ELR (cell line): Measurements from ENCODE around the gene ZNF296.
"Not testable (repeated sequence)": the region's sequence is repeated elsewhere in the genome, so short reads cannot be mapped to it uniquely, and the experiment has no call there.

Experiments
- DNase-seq: peaks from one replicate; pipeline ENCODE4 v3.0.0-alpha.2; 2015; ENCODE audit warnings: low read depth

The ZNF296 gene

DNA sequence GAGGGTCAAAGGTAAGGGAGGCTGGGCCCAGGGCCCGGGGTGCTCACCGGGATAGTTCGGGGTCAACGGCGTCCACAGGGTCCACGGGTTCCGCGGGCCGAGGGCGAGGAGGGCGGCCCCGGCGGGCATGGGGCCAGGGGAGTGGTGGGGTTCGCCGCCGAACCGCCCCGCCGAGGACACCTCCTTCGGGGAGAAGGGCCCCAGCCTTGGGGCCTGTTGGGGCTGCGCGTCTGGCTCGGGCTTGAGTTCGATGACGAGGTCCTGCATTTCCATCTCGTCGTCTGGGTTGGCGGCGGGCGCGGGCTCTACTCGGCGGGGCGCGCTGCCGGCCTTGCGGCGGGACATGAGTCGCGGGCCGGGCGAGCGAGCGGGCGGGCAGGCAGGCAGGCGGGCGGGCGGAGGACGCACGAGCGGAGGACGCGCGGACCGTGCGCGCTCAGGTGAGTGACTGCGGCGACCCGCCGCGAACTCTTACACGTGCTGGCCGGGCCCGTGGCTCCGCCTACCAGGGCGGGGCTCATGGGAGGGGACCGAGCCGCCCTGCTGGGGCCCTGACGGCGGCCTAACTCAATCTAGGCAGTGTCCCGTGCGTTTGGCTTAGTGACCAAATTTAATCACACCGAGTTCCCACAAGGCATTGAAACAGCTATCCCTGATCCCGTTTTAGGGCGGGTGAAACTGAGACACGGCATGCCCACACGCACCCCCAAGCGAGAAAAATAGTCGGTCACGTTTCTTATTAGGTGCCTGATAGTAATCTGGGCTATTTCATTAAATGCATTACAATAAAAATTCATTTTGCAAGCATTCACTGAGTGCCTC, at the start of gene ZNF296:
Gene ZNF296, minus strand, starts transcription at position 450 of the 822 bp plus-strand sequence. Its CDS starts 105 bp downstream, at position 345.
- peak; percentile 65 for DNase-seq

GRCh38 chr19:45125360-45125759, 49.1 kb upstream of the ZNF296 start:
- DNase-seq, result no peak

DNA sequence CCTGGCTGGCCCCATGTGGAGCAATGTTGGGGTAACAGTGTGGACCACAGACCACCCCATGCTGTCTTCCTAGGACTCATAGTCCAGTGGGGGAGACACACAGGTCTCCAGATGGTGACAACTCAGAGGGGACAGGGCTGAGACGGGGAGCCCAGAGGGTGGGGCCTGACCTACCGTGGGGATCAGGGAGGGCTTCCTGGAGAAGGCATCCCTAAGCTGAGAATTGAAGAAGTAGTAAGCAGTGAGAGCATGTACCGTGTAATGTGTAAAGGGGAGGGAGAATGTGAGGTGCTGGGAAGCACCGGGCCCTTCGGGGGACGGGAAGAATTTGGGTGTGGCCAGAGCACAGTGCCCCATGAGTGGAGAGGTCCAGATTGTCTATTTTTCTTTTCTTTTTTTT, 47.7 kb upstream of the ZNF296 start:
- DNase-seq, result no peak

- DNase-seq, result no peak
Measured at GRCh38 chr19:45123440-45123850, 47.2 kb upstream of the ZNF296 start.

DNA sequence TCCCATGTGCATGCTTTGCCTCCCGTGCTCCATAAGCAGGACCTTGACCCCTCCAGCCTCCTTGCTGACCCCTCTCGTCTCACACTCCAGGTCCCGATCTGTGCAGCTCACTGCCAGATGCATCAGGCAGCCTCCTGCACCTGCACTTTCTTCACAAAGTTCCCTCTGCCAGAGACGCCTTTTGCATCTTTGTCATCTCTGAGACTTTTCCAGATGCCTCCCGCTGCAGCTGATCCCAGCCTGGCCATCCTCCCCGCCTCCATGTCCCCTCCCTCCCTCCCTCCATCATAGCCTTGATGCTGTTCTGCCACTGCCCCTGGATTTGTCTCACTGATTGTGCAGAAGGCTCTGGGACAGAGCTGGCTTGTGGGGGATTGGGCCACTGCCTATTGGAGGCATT, 46.6 kb upstream of the ZNF296 start:
- no peak for DNase-seq

DNA sequence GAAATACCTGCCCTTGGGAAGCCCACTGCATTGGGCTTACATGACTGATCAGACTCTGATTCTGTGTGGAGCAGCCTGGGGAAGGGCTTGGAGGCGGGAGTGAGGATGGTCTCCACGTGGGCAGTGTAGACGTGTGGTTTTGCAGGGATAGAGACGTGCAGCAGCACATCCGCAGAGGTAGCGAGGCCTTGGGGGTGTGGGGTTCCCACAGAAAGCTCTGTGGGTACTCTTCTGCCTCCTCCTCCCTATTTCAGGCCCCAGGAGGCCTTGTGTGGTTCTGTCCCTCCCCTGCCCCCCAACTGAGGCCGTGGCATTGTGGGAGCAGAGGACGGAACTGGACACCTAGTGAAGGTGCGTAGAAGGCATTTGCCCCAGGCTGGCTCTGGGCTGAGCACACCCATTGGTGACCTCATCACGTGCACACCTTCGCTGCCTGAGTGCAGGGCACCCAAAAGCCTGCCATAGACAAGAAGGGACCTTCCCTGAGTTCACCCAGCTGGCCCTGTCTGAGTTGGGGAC, 45.6 kb upstream of the ZNF296 start:
- no peak for DNase-seq

- DNase-seq, result no peak
Measured at GRCh38 chr19:45119582-45119981, 43.3 kb upstream of the ZNF296 start.

- not testable (repeated sequence) for DNase-seq
Measured at GRCh38 chr19:45118591-45119355, 42.5 kb upstream of the ZNF296 start.

DNA sequence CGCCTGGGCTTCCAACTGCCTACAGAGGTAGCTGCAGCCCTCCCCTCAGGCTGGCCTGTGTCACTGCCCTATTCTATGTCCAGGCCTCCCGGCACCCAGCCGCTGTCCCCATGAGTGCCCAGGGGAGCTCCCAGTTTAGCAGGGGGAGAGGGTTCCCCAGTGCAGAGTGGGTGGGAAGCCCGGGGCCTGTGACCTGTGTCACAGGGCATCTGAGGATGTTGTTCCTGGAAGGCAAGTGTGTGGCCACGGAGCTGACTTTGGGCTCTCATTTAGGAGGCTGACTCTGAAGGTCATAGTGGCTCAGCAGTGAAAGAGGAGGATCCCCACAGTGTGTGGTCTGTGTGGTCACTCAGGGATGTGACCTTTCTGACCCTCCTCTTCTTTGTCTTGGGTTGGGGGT, 41.8 kb upstream of the ZNF296 start:
- DNase-seq, result no peak

DNA sequence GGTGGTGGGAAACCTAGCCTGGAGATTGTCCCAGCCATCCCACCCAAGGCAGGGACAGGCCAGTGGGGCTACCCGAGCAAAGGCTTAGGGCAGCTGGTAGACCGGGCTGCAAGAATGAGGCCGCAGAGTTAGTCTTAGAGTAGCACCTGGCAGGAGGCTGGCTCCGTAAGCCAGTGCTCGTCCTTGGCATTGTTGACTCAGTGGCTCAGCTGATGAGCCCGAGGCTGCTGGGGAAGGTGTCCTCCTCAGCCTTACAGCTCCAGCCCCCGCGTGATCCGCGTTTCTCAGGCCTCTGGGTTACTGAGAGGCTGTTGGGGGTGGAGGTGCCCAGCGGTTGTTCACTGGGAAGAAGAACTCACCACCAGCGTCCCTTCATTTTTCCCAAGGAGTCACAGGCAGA, 41.4 kb upstream of the ZNF296 start:
- DNase-seq, result no peak

DNA sequence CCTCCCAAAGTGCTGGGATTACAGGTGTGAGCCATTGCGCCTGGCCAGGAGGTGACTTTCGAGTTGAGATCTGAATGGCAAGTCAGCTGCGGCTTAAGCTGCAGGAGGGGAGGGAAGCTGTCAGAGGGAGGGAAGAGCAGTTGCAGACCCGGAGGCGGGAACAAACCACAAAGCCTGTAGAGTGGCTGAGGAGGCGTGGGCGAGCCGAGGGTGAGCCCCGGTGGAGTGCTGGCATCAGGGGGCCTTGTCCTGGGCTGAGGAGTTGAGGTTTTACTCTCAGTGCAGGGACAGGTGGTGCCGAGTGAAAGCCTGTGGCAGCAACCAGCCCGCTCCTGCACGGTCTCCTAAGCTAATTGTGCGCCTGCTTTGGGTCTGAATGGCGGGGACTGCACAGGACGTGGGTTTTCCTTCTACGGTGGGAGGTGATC, 40.9 kb upstream of the ZNF296 start:
- DNase-seq, result no peak

- DNase-seq, result no peak
Measured at GRCh38 chr19:45115809-45116615, 39.7 kb upstream of the ZNF296 start.

GRCh38 chr19:45114116-45114515, 37.8 kb upstream of the ZNF296 start:
- no peak for DNase-seq

DNA sequence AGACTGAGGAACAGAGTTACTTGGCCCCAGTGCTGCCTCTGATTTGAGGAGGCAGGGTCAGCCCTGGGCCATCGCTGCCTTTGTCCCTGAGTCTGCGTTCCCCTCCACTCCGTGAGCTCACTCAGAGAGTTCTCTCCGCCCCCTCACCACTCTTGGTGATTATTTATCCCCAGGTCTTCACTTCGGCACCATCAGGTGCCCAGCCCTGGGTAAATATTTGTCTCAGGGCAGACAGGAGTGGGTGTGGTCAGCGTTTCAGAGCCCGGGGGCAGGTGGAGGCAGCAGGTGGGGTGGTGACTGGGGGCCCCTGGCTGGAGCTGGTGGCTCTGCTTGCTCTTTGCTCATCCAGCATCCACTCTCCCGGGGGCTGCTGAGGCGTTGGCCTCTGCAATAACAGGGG, 37.4 kb upstream of the ZNF296 start:
- DNase-seq, result no peak

GRCh38 chr19:45112111-45112827, 36.0 kb upstream of the ZNF296 start:
- DNase-seq, result no peak

DNA sequence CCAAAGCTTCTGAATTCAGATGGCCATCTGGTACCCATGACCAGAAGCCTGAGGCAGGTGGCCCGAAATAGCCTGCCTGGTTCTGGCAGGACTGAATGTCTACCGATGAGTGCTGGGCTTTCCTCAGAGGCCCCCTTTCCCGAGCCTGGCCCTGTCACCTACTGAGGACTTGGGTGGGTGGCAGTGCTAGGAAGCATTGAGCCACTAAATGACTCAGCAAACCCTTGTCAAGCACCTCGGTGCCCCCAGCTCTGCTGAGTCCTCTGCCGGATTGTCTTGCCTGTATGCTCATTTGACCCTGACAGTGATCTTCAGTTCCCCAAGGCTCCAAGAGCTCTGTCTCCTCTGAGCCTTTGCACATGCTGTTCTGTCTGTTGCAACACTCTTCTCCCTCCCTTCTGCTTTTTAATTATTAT, 34.6 kb upstream of the ZNF296 start:
- no peak for DNase-seq

DNA sequence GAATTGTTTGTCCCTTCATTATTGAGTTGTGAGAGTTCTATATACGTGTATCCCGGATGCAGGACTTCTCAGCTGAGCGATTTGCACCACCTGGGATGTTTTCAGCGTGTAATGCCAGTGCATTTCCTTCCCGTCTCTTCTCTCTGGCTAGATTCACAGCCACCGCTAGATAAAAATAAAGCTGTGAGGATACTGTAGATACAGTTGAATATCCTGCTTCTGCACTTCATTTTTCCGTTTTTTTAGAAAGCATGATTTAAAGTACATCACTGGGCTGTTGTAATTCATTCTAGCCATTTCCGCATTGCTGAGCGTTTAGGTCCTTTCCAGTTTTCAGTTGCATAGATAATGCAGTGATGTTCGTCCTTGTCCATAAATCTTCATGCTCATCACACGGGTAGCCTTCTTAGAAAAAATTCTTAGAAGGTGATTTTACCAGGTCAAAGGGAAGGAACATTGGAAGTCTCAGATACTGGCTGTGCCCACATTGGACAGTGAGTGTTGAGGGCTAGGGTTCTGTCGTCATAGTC, 31.4 kb upstream of the ZNF296 start:
- DNase-seq, result no peak

DNA sequence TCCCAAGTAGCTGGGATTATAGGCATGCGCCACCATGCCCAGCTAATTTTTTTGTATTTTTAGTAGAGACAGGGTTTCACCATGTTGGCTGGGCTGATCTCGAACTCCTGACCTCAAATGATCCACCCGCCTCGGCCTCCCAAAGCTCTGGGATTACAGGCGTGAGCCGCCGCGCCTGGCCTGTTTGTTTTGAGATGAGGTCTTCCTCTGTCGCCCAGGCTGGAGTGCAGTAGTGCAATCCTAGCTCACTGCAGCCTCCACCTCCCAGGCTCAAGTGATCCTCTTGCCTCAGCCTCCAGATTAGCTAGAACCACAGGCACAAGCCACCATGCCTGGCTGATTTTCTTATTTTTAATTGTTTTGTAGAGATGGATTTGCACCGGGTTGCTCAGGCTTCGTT, 30.1 kb upstream of the ZNF296 start:
- DNase-seq, result not testable (repeated sequence)

DNA sequence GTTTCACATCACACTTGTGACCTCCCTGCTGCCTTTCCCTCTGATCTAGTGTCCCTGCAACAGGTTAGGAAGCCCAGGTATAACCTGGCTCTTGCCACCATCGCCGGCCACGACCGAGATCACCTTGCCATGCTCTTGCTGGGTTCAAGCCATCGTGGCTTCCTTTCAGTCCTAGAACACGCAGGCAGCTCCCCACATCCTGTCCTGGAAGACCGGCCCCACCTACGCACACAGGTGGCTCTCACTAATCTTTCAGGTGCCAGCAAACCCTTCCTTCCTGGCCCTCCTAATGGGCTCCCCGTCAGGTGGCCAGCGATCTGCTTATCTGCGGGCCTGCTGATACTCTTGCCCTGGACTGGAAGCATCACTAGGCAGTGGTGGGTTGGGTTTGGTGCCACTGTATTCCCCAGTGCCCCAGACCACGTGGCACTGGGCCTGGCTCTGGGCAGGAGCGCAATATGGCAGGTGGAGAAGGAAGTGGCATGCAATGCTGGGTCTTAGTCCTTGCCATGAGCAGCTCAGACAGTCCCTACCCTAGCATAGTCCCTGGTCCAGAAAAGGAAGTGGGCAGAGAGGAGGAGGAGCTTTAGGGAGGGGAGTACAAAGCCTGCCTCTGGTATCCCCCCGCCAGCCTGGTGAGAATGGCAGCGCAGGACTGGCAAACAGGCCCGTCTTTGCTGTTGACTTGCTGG, 28.5 kb upstream of the ZNF296 start:
- no peak for DNase-seq

DNA sequence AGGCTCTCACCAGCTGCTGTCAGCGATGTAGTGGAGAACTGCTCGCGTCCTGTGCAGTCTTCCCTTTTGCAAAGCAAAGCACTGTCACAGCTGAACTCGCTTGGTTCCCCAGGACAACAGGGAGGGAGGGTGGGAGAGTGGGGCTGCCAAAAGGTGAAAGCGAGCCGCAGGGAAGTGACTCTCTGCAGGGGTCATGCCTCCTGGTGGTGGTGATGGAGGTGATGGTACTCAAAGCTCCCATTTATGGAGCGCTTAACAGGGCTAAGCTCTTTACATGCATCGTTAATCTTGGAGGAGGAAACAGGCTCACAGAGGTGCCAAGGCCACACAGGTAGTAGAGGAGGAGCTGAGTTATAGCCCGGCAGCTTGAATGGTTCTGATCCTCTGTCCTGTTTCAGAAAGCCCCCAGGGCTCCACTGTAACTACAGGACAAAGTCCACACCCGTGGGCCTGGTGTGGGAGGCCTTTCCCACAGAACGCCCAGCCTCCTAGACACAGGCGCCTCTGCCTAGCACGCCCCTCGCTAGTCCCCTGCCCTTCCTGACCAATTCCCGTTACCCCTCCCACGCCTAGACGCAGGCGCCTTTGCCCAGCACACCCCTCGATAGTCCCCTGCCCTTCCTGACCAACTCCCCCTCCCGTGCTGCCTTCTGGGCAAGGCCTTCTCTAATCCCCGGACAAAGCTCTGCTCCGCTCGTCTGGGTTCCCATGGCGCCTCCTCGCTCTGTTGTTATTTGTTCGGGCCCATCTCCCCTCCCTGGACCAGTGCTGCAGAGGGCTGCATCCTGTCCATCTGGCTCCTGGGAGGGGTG, 27.4 kb upstream of the ZNF296 start:
- no peak for DNase-seq
